ENCODE data around the gene UGT1A9.

DNA sequence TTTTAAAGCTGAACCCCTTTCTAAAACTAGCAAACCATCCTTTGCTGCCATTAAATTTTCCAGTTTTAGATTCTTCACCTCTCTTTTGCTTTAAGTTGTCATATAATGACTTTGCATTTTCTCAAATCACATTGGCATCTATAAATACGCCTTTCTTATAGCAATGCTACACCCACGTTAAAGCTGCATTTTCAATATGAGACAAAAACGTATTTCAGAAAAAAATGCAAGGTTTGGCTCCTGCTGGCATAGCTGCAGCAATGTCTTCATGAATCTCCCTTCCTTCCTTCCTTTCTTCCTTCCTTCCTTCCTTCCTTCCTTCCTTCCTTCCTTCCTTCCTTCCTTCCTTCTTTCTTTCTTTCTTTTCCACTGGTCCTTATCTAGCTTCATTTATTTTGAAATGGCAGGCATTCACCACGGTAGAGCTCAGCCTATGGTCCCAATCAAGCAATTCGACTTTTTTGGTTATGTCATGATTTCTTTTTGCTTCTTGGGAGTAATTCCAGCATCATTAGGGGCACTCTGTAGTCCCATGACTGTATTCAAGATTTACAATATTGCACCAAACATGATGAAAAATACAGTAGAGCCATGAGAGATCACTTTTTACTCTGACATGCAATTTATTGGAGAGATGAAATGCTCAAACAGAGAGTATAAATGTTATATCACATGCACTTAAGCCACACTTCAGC, 44.2 kb upstream of the UGT1A9 start:
- TF ChIP-seq, protein P1, sequence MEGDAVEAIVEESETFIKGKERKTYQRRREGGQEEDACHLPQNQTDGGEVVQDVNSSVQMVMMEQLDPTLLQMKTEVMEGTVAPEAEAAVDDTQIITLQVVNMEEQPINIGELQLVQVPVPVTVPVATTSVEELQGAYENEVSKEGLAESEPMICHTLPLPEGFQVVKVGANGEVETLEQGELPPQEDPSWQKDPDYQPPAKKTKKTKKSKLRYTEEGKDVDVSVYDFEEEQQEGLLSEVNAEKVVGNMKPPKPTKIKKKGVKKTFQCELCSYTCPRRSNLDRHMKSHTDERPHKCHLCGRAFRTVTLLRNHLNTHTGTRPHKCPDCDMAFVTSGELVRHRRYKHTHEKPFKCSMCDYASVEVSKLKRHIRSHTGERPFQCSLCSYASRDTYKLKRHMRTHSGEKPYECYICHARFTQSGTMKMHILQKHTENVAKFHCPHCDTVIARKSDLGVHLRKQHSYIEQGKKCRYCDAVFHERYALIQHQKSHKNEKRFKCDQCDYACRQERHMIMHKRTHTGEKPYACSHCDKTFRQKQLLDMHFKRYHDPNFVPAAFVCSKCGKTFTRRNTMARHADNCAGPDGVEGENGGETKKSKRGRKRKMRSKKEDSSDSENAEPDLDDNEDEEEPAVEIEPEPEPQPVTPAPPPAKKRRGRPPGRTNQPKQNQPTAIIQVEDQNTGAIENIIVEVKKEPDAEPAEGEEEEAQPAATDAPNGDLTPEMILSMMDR (IDR thresholded peaks at IDR 0.05): no peak
- TF ChIP-seq POLR2A (IDR thresholded peaks at IDR 0.05): no peak

Measured in gastroesophageal sphincter (tissue), 3 donors.